ENCODE results near the gene SRGAP1.

GRCh38 chr12:64107776-64108175, 263.3 kb downstream of the SRGAP1 start:
- no peak for TF ChIP-seq CTCF (optimal IDR thresholded peaks at IDR 0.05 in 1 of 3, IDR thresholded peaks at IDR 0.05 in 1 of 3, conservative IDR thresholded peaks at IDR 0.05 in 1 of 3; ENCODE audit: extremely low read depth in 1 of 3, insufficient read depth in 2 of 3, low read length in 3 of 3)
- no peak for TF ChIP-seq EZH2 (IDR thresholded peaks at IDR 0.05; ENCODE audit: low read length)
